ENCODE results near the gene CACNA1C. TPM values are rescaled to one million over a fixed set of nuclear protein-coding genes. Genes with fewer than 3 reads are reported as not detected.
A peak's percentile ranks its signal among the peaks of the same experiment; 100 is the strongest.

CACNA1C gene
- total and polyA plus RNA-seq, 2 donors from 2014 or later: 1.6 to 17.4 TPM

- DNase-seq: peak in 1 of 5 donors; percentile 44
- Histone ChIP-seq H3K9me3 (ENCODE audit: control insufficient read depth in 2 of 3, insufficient read depth in 1 of 3, low read length in 3 of 3) (no peaks in the 10 kb centered on the region), H3K4me3 (ENCODE audit: low read length in 3 of 3) (no peak overlapping the region), H3K27ac (ENCODE audit: low read depth in 2 of 2, low read length in 2 of 2) (no peak overlapping the region), H3K36me3 (ENCODE audit: control insufficient read depth in 2 of 3, insufficient read depth in 3 of 3, low read length in 3 of 3) (peaks cover 0 to 3% (median 0%) of the 10 kb centered on the region in 3 donors), H3K4me1 (ENCODE audit: control insufficient read depth in 2 of 3, insufficient read depth in 2 of 3, low read depth in 1 of 3, low read length in 3 of 3) (no peaks in the 10 kb centered on the region), H3K9ac (ENCODE audit: low read length in 3 of 3) (no peak overlapping the region), H3K27me3 (ENCODE audit: control insufficient read depth, insufficient read depth, low read length) (no peaks in the 10 kb centered on the region)
- no peak for TF ChIP-seq CTCF (IDR thresholded peaks at IDR 0.05; ENCODE audit: borderline replicate concordance, extremely low read depth, insufficient read depth)
- no peak for FAIRE-seq
- intact Hi-C loops (cut with DNase I): no loop called here
These were observed 616.0 kb downstream of the CACNA1C start for GRCh38 chr12:2668816-2669215.

- Histone ChIP-seq H3K27ac (ENCODE audit: low read depth in 2 of 2, low read length in 2 of 2) (no peak overlapping the region), H3K9ac (ENCODE audit: low read length in 3 of 3) (no peak overlapping the region), H3K4me3 (ENCODE audit: low read length in 3 of 3) (no peak overlapping the region), H3K36me3 (ENCODE audit: control insufficient read depth in 2 of 3, insufficient read depth in 3 of 3, low read length in 3 of 3) (peaks cover 0 to 3% (median 0%) of the 10 kb centered on the region in 3 donors), H3K9me3 (ENCODE audit: control insufficient read depth in 2 of 3, insufficient read depth in 1 of 3, low read length in 3 of 3) (no peaks in the 10 kb centered on the region), H3K4me1 (ENCODE audit: control insufficient read depth in 2 of 3, insufficient read depth in 2 of 3, low read depth in 1 of 3, low read length in 3 of 3) (no peaks in the 10 kb centered on the region), H3K27me3 (ENCODE audit: control insufficient read depth, insufficient read depth, low read length) (no peaks in the 10 kb centered on the region)
- TF ChIP-seq CTCF (IDR thresholded peaks at IDR 0.05; ENCODE audit: borderline replicate concordance, extremely low read depth, insufficient read depth): no peak
- DNase-seq: peak in 1 of 5 donors; percentile 35
- intact Hi-C loops (cut with DNase I): no loop called here
- FAIRE-seq: no peak
These were observed 616.8 kb downstream of the CACNA1C start for GRCh38 chr12:2669560-2669959.

DNA sequence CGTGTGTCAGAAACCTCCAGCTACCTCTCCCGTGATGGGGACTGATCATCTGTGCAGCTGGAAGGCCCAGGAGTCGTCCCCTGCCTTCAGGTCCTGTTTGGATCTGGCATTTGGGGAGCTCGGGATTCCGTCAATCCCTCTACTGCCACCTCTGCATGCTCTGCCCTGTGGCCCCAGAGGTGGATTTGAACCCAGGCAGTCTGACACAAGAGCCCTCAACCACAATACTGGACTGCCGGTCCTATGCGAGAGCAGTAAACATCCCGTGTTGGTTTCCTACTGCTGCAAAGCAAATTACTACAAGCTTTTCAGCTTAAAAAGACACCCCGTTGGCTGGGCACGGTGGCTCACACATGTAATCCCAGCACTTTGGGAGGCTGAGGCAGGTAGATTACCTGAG is 620.1 kb downstream of the CACNA1C start:
- no peak overlapping the region for H3K27ac ChIP-seq (ENCODE audit: low read depth in 2 of 2, low read length in 2 of 2)
- no peak overlapping the region for H3K4me3 ChIP-seq (ENCODE audit: low read length in 3 of 3)
- no peak for FAIRE-seq
- DNase-seq: no peak
- no peaks in the 10 kb centered on the region for H3K36me3 ChIP-seq (ENCODE audit: control insufficient read depth in 2 of 3, insufficient read depth in 3 of 3, low read length in 3 of 3)
- no peaks in the 10 kb centered on the region for H3K4me1 ChIP-seq (ENCODE audit: control insufficient read depth in 2 of 3, insufficient read depth in 2 of 3, low read depth in 1 of 3, low read length in 3 of 3)
- no peaks in the 10 kb centered on the region for H3K9me3 ChIP-seq (ENCODE audit: control insufficient read depth in 2 of 3, insufficient read depth in 1 of 3, low read length in 3 of 3)
- intact Hi-C loops (cut with DNase I): no loop called here
- H3K27me3 ChIP-seq (ENCODE audit: control insufficient read depth, insufficient read depth, low read length): no peaks in the 10 kb centered on the region
- H3K9ac ChIP-seq (ENCODE audit: low read length in 3 of 3): no peak overlapping the region
- no peak for TF ChIP-seq CTCF (IDR thresholded peaks at IDR 0.05; ENCODE audit: borderline replicate concordance, extremely low read depth, insufficient read depth)
